DMS 273 (cell line): ENCODE results near the gene IFITM2.
"Not testable (repeated sequence)": the region's sequence is repeated elsewhere in the genome, so short reads cannot be mapped to it uniquely, and the experiment has no call there.

ENCODE experiments used
- DNase-seq: peaks from one replicate; lab custom pipeline; 2025; ENCODE audit not compliant: unreplicated experiment; lab: John Stamatoyannopoulos, UW

IFITM2 gene

GRCh38 chr11:324593-325517, 17.2 kb downstream of the IFITM2 start:
- DNase-seq = not testable (repeated sequence)

- no peak for DNase-seq
Observed at GRCh38 chr11:325796-326591, 18.4 kb downstream of the IFITM2 start.

GRCh38 chr11:326592-326841, 18.9 kb downstream of the IFITM2 start:
- no peak for DNase-seq

GRCh38 chr11:326842-327580, 19.4 kb downstream of the IFITM2 start:
- no peak for DNase-seq

- no peak for DNase-seq
Observed at GRCh38 chr11:327581-327923, 19.9 kb downstream of the IFITM2 start.

- no peak for DNase-seq
Observed at GRCh38 chr11:328012-328411, 20.4 kb downstream of the IFITM2 start.

- DNase-seq = not testable (repeated sequence)
Observed at GRCh38 chr11:328516-329100, 21.0 kb downstream of the IFITM2 start.

GRCh38 chr11:329886-330253, 22.3 kb downstream of the IFITM2 start:
- no peak for DNase-seq

GRCh38 chr11:330307-330693, 22.7 kb downstream of the IFITM2 start:
- no peak for DNase-seq

- no peak for DNase-seq
Observed at GRCh38 chr11:330694-331357, 23.2 kb downstream of the IFITM2 start.

- no peak for DNase-seq
Observed at GRCh38 chr11:331358-332060, 23.9 kb downstream of the IFITM2 start.

GRCh38 chr11:332651-333480, 25.2 kb downstream of the IFITM2 start:
- DNase-seq = no peak

GRCh38 chr11:333616-334263, 26.1 kb downstream of the IFITM2 start:
- DNase-seq = not testable (repeated sequence)

GRCh38 chr11:334264-334994, 26.8 kb downstream of the IFITM2 start:
- no peak for DNase-seq

- DNase-seq = no peak
Observed at GRCh38 chr11:335779-336658, 28.4 kb downstream of the IFITM2 start.

- no peak for DNase-seq
Observed at GRCh38 chr11:336659-337198, 29.1 kb downstream of the IFITM2 start.

- no peak for DNase-seq
Observed at GRCh38 chr11:337711-338110, 30.1 kb downstream of the IFITM2 start.
